ENCODE measurements around the gene FHAD1. TPM values are rescaled to one million over a fixed set of nuclear protein-coding genes. Genes with fewer than 3 reads are reported as not detected.

The FHAD1 gene
- total RNA-seq, 1 experiment from 2014 or later: 1.9 TPM

DNA sequence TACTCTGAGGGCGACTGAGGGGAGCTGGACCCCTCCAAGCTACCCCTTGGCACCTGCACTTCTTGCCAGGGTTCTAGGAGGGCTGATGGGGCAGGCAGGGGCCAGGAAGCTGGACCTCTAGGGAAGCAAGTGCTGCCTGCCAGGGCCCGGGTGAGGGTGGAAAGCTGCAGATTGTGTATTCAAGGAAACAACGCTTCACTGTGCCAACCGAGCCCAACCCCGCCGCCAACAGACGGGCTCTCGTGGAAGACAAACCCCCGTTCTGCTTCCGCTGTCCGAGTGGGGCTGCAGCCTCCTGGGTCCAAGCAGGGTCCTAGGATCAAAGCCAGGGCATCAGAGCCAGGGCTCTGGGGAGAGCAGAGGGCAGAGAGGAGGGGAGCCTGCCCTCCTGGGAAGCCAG, 165.8 kb downstream of the FHAD1 start:
- Mint-ChIP-seq H3K36me3 (ENCODE audit: insufficient read depth in 1 of 3, low read depth in 3 of 3) (peaks cover 0 to 2% (median 2%) of the 10 kb centered on the region in 3 experiments; a peak in 3 of 7 replicates), H3K27me3 (ENCODE audit: low read depth) (peaks cover 49% of the 10 kb centered on the region), H3K4me3 (no peak overlapping the region), H3K4me1 (peaks cover 30 to 41% of the 10 kb centered on the region in 2 experiments), H3K9me3 (no peaks in the 10 kb centered on the region), H3K27ac (no peak overlapping the region)
- no peak overlapping the region for H3K23ac ChIP-seq (ENCODE audit: insufficient read length, low read depth, low read length)
- TF ChIP-seq, protein P1, sequence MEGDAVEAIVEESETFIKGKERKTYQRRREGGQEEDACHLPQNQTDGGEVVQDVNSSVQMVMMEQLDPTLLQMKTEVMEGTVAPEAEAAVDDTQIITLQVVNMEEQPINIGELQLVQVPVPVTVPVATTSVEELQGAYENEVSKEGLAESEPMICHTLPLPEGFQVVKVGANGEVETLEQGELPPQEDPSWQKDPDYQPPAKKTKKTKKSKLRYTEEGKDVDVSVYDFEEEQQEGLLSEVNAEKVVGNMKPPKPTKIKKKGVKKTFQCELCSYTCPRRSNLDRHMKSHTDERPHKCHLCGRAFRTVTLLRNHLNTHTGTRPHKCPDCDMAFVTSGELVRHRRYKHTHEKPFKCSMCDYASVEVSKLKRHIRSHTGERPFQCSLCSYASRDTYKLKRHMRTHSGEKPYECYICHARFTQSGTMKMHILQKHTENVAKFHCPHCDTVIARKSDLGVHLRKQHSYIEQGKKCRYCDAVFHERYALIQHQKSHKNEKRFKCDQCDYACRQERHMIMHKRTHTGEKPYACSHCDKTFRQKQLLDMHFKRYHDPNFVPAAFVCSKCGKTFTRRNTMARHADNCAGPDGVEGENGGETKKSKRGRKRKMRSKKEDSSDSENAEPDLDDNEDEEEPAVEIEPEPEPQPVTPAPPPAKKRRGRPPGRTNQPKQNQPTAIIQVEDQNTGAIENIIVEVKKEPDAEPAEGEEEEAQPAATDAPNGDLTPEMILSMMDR (conservative IDR thresholded peaks at IDR 0.05): no peak
- H3K4me2 ChIP-seq (ENCODE audit: insufficient read depth, insufficient read length, low read length): no peak overlapping the region
- no peaks in the 10 kb centered on the region for H3K4me1 ChIP-seq (ENCODE audit: insufficient read depth, low read length)
- no peak overlapping the region for H3K56ac ChIP-seq (ENCODE audit: insufficient read length, low read depth, low read length)
- H3K18ac ChIP-seq (ENCODE audit: insufficient read length, low read depth, low read length): no peak overlapping the region
- H3K79me1 ChIP-seq (ENCODE audit: insufficient read depth, low read depth, low read length, poor library complexity, severe bottlenecking): no peaks in the 10 kb centered on the region
- no peaks in the 10 kb centered on the region for H3K79me2 ChIP-seq (ENCODE audit: insufficient read depth, low read length)
- peaks cover 9% of the 10 kb centered on the region for H3K23me2 ChIP-seq (ENCODE audit: insufficient read length, low read depth, low read length, poor library complexity, severe bottlenecking)
- H3K14ac ChIP-seq (ENCODE audit: insufficient read depth, low read length): no peak overlapping the region; the same call in 1 of the 2 replicates
- no peaks in the 10 kb centered on the region for H3K9me3 ChIP-seq (ENCODE audit: control insufficient read depth, low read depth, low read length)
- H4K91ac ChIP-seq (ENCODE audit: insufficient read length, low read depth, low read length): no peak overlapping the region
- H3T11ph ChIP-seq (ENCODE audit: low read length): no peak overlapping the region
- H3K27ac ChIP-seq (ENCODE audit: insufficient read length, low read depth, low read length): no peak overlapping the region
- no CpG with 5 or more reads among the region's 11 CpGs for WGBS (ENCODE audit: extremely low coverage, insufficient read length, low lambda C conversion rate)
- H4K20me1 ChIP-seq (ENCODE audit: control insufficient read depth, insufficient read depth, insufficient read length): no peaks in the 10 kb centered on the region
- H4K5ac ChIP-seq (ENCODE audit: insufficient read length, low read depth, low read length): no peak overlapping the region
- no peak overlapping the region for H2BK120ac ChIP-seq (ENCODE audit: low read depth, low read length, poor library complexity, severe bottlenecking)
- no peak overlapping the region for H2AK5ac ChIP-seq (ENCODE audit: insufficient read length, low read length)
- no peak for DNase-seq
- H3K4ac ChIP-seq (ENCODE audit: low read depth, low read length): no peak overlapping the region
- no peak overlapping the region for H3K9ac ChIP-seq (ENCODE audit: extremely low read depth, insufficient read length, low read length)
- H2AFZ ChIP-seq (ENCODE audit: low read length): no peak overlapping the region
- no peak overlapping the region for H2BK15ac ChIP-seq (ENCODE audit: low read depth, low read length)
- no peak overlapping the region for H2BK5ac ChIP-seq (ENCODE audit: insufficient read length, low read length)
- no peak overlapping the region for H2BK12ac ChIP-seq (ENCODE audit: insufficient read length, low read depth, low read length)
- H4K8ac ChIP-seq (replicated peaks; ENCODE audit: insufficient read length, low read depth, low read length): no peak overlapping the region
- H3K27me3 ChIP-seq (ENCODE audit: insufficient read depth, low read length): peaks cover 4% of the 10 kb centered on the region; the same call in 1 of the 2 replicates
- H2BK20ac ChIP-seq (ENCODE audit: low read depth, low read length, poor library complexity, severe bottlenecking): no peak overlapping the region
